Left ventricle myocardium superior (tissue), 1 donor: ENCODE results near the gene SLC6A13. TPM values are rescaled to one million over a fixed set of nuclear protein-coding genes. Genes with fewer than 3 reads are reported as not detected.
"Not testable (repeated sequence)": the region's sequence is repeated elsewhere in the genome, so short reads cannot be mapped to it uniquely, and the experiment has no call there.

Experiments used
- ATAC-seq: fragments of 200-7000 bp; cut with Tn5 transposase; one replicate; pipeline ENCODE4 v1.9.1; 2020; ENCODE audit warnings: mild to moderate bottlenecking, moderate library complexity
- DNase-seq: peaks from one replicate; pipeline ENCODE4 v3.0.0-alpha.2; 2020
- intact Hi-C: fragments of 100-400 bp; cut with micrococcal nuclease; formaldehyde crosslinking; loops from one replicate; pipeline ENCODE4 v1.11.0; 2022
- total RNA-seq: library from RNA; stranded (reverse); fragmentation: NEBNext Ultra II Directional; extraction: Animal tissue kit (Norgen Biotek cat#: 25700); gene quantifications from one replicate; pipeline ENCODE4 v1.2.1, GENCODE V29; 2021
- donor health status: DM: no; HTN: yes; CAD: no; lungs with severe emphysema.

Gene SLC6A13
- total RNA-seq, 1 donor from 2014 or later: 1.9 TPM

- ATAC-seq: no peak
- DNase-seq: no peak
Measured at GRCh38 chr12:237026-237815, 25.4 kb downstream of the SLC6A13 start.

GRCh38 chr12:236445-236844, 26.2 kb downstream of the SLC6A13 start:
- ATAC-seq (no peak), DNase-seq (no peak)
- intact Hi-C loops: no loop called here

More at GRCh38 chr12:237026-237815, 25.4 kb downstream of the SLC6A13 start:
- intact Hi-C loops: no loop called here

- DNase-seq, intact Hi-C loops, ATAC-seq: not testable (repeated sequence)
Measured at GRCh38 chr12:235967-236366, 26.7 kb downstream of the SLC6A13 start.

- intact Hi-C loops: no loop called here
- ATAC-seq (no peak), DNase-seq (no peak)
Measured at GRCh38 chr12:234891-235415, 27.7 kb downstream of the SLC6A13 start.

GRCh38 chr12:234019-234418, 28.6 kb downstream of the SLC6A13 start:
- ATAC-seq: no peak
- DNase-seq: no peak
- intact Hi-C loops: no loop called here

GRCh38 chr12:233615-233968, 29.0 kb downstream of the SLC6A13 start:
- ATAC-seq: no peak
- intact Hi-C loops: no loop called here
- DNase-seq: no peak

GRCh38 chr12:232731-233614, 29.7 kb downstream of the SLC6A13 start:
- DNase-seq: no peak
- intact Hi-C loops: no loop called here
- no peak for ATAC-seq

GRCh38 chr12:230925-231671, 31.5 kb downstream of the SLC6A13 start:
- no peak for ATAC-seq
- DNase-seq: no peak
- intact Hi-C loops: no loop called here

GRCh38 chr12:229441-230191, 33.0 kb downstream of the SLC6A13 start:
- DNase-seq (no peak), ATAC-seq (no peak)
- intact Hi-C loops: no loop called here

GRCh38 chr12:228846-229200, 33.8 kb downstream of the SLC6A13 start:
- ATAC-seq (no peak), DNase-seq (no peak)
- intact Hi-C loops: no loop called here

- no peak for DNase-seq
- no peak for ATAC-seq
- intact Hi-C loops: no loop called here
Measured at GRCh38 chr12:227923-228845, 34.5 kb downstream of the SLC6A13 start.

- intact Hi-C loops: no loop called here
Measured at GRCh38 chr12:227286-227915, 35.2 kb downstream of the SLC6A13 start.

GRCh38 chr12:226401-226800, 36.2 kb downstream of the SLC6A13 start:
- DNase-seq: no peak
- intact Hi-C loops: no loop called here
- no peak for ATAC-seq

More at GRCh38 chr12:227286-227915, 35.2 kb downstream of the SLC6A13 start:
- DNase-seq: no peak
- ATAC-seq: no peak

GRCh38 chr12:225012-225411, 37.6 kb downstream of the SLC6A13 start:
- no peak for DNase-seq
- intact Hi-C loops: no loop called here
- ATAC-seq: no peak

- intact Hi-C loops: no loop called here
- DNase-seq: no peak
- no peak for ATAC-seq
Measured at GRCh38 chr12:224330-224729, 38.3 kb downstream of the SLC6A13 start.

- intact Hi-C loops: no loop called here
- no peak for ATAC-seq
- no peak for DNase-seq
Measured at GRCh38 chr12:223841-224240, 38.8 kb downstream of the SLC6A13 start.

- DNase-seq (no peak), ATAC-seq (no peak)
- intact Hi-C loops: no loop called here
Measured at GRCh38 chr12:221736-222135, 40.9 kb downstream of the SLC6A13 start.
